ENCODE data around the gene BTBD1.

BTBD1 gene

GRCh38 chr15:83016906-83017305 lies 50.1 kb downstream of the BTBD1 start:
- Histone ChIP-seq H3K9me3 (ENCODE audit: control extremely low read depth in 1 of 5, control insufficient read depth in 4 of 5, insufficient read depth in 2 of 5, low read depth in 1 of 5, low read length in 4 of 5) (no peaks in the 10 kb centered on the region), H3K36me3 (ENCODE audit: control insufficient read depth in 4 of 4, insufficient read depth in 4 of 4, low read length in 3 of 4) (peaks cover 6 to 42% (median 23%) of the 10 kb centered on the region in 4 experiments), H3K4me3 (ENCODE audit: control insufficient read depth in 1 of 7, extremely low read depth in 1 of 7, insufficient read depth in 4 of 7, low read depth in 2 of 7, low read length in 6 of 7) (no peak overlapping the region), H3K27me3 (replicated peaks in 2 of 5; ENCODE audit: control insufficient read depth in 4 of 5, insufficient read depth in 5 of 5, low read length in 4 of 5) (no peaks in the 10 kb centered on the region), H3K4me1 (ENCODE audit: control extremely low read depth in 1 of 4, control insufficient read depth in 4 of 4, insufficient read depth in 4 of 4, low read length in 3 of 4) (peaks cover 11 to 26% (median 13%) of the 10 kb centered on the region in 4 experiments), H3K27ac (ENCODE audit: insufficient read depth in 1 of 2, low read depth in 1 of 2, low read length in 2 of 2, poor library complexity in 1 of 2, severe bottlenecking in 2 of 2) (no peak overlapping the region)
- ChIA-PET POLR2A (interaction anchor here (1.0 kb wide), 1 partner anchor 38 kb away, joined by 3 read pairs; no protein-coding TSS in a partner anchor), CTCF (interaction anchor here (0.6 to 1.1 kb wide), 2 partner anchors 16 to 50 kb away, joined by 3 read pairs; partner anchors contain the start of gene BTBD1)
- DNase-seq, result no peak
- 100% methylated on average over 2 of the region's 5 CpGs for WGBS (ENCODE audit: insufficient coverage)

GRCh38 chr15:83015361-83015760 lies 51.7 kb downstream of the BTBD1 start:
- H3K36me3 ChIP-seq (ENCODE audit: control insufficient read depth in 4 of 4, insufficient read depth in 4 of 4, low read length in 3 of 4), result peaks cover 4 to 29% (median 18%) of the 10 kb centered on the region in 4 experiments
- CTCF ChIA-PET, result interaction anchor here (1.1 to 1.4 kb wide), 2 partner anchors 47 to 53 kb away, joined by 3 to 4 read pairs; no protein-coding TSS in a partner anchor
- POLR2A ChIA-PET, result no interaction called here
- no peak overlapping the region for H3K27ac ChIP-seq (ENCODE audit: insufficient read depth in 1 of 2, low read depth in 1 of 2, low read length in 2 of 2, poor library complexity in 1 of 2, severe bottlenecking in 2 of 2)
- H3K27me3 ChIP-seq (replicated peaks in 2 of 5; ENCODE audit: control insufficient read depth in 4 of 5, insufficient read depth in 5 of 5, low read length in 4 of 5), result no peaks in the 10 kb centered on the region
- H3K4me1 ChIP-seq (ENCODE audit: control extremely low read depth in 1 of 4, control insufficient read depth in 4 of 4, insufficient read depth in 4 of 4, low read length in 3 of 4), result peaks cover 16 to 33% (median 21%) of the 10 kb centered on the region in 4 experiments
- DNase-seq, result no peak
- no peaks in the 10 kb centered on the region for H3K9me3 ChIP-seq (ENCODE audit: control extremely low read depth in 1 of 5, control insufficient read depth in 4 of 5, insufficient read depth in 2 of 5, low read depth in 1 of 5, low read length in 4 of 5)
- no peak overlapping the region for H3K4me3 ChIP-seq (ENCODE audit: control insufficient read depth in 1 of 7, extremely low read depth in 1 of 7, insufficient read depth in 4 of 7, low read depth in 2 of 7, low read length in 6 of 7)
- WGBS (ENCODE audit: insufficient coverage), result 93% methylated on average over 4 of the region's 4 CpGs

GRCh38 chr15:83014205-83014653 lies 52.8 kb downstream of the BTBD1 start:
- peaks cover 4 to 30% (median 17%) of the 10 kb centered on the region in 4 experiments for H3K36me3 ChIP-seq (ENCODE audit: control insufficient read depth in 4 of 4, insufficient read depth in 4 of 4, low read length in 3 of 4)
- CTCF ChIA-PET, result interaction anchor here (0.9 to 1.4 kb wide), 3 partner anchors 46 to 95 kb away, joined by 3 to 4 read pairs (median 3); no protein-coding TSS in a partner anchor
- no peaks in the 10 kb centered on the region for H3K9me3 ChIP-seq (ENCODE audit: control extremely low read depth in 1 of 5, control insufficient read depth in 4 of 5, insufficient read depth in 2 of 5, low read depth in 1 of 5, low read length in 4 of 5)
- H3K27me3 ChIP-seq (replicated peaks in 2 of 5; ENCODE audit: control insufficient read depth in 4 of 5, insufficient read depth in 5 of 5, low read length in 4 of 5), result no peaks in the 10 kb centered on the region
- no peak overlapping the region for H3K27ac ChIP-seq (ENCODE audit: insufficient read depth in 1 of 2, low read depth in 1 of 2, low read length in 2 of 2, poor library complexity in 1 of 2, severe bottlenecking in 2 of 2)
- peaks cover 18 to 39% (median 24%) of the 10 kb centered on the region in 4 experiments for H3K4me1 ChIP-seq (ENCODE audit: control extremely low read depth in 1 of 4, control insufficient read depth in 4 of 4, insufficient read depth in 4 of 4, low read length in 3 of 4)
- no peak overlapping the region for H3K4me3 ChIP-seq (ENCODE audit: control insufficient read depth in 1 of 7, extremely low read depth in 1 of 7, insufficient read depth in 4 of 7, low read depth in 2 of 7, low read length in 6 of 7)
- no peak for DNase-seq
- WGBS (ENCODE audit: insufficient coverage), result 100% methylated on average over 3 of the region's 5 CpGs
- POLR2A ChIA-PET, result interaction anchor here (0.6 kb wide), 1 partner anchor 204 kb away, joined by 3 read pairs; no protein-coding TSS in a partner anchor

DNA sequence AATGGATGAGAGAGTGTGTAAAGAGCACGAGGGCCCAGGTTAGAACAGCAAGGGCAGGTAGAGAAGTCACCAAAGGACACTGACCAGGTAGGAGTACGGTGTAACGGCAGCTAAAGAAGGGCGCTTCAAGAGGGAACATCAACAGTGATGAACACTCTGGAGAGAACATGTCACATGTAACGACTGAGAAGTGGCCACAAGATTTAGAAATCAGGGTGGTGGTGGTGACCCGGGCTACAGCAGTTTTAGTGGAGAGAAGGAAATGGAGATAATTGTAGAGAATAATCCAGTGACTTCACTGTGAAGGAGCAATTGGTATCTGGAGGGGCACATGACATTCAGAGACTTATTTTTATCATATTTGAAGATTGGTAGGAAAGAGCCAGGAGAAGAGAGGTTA lies 54.4 kb downstream of the BTBD1 start:
- peak overlapping the region in 5 of 7 experiments; percentile 3 to 94 (median 90) for H3K4me3 ChIP-seq (ENCODE audit: control insufficient read depth in 1 of 7, extremely low read depth in 1 of 7, insufficient read depth in 4 of 7, low read depth in 2 of 7, low read length in 6 of 7)
- ChIA-PET POLR2A (interaction anchor here (0.6 kb wide), 1 partner anchor 138 kb away, joined by 3 read pairs; no protein-coding TSS in a partner anchor), CTCF (interaction anchor here (0.9 to 4.7 kb wide), 3 partner anchors 9 to 44 kb away, joined by 3 to 37 read pairs (median 4); no protein-coding TSS in a partner anchor)
- DNase-seq, result no peak
- H3K36me3 ChIP-seq (ENCODE audit: control insufficient read depth in 4 of 4, insufficient read depth in 4 of 4, low read length in 3 of 4), result peaks cover 7 to 30% (median 18%) of the 10 kb centered on the region in 4 experiments
- 96% methylated on average over 6 of the region's 6 CpGs for WGBS (ENCODE audit: insufficient coverage)
- H3K4me1 ChIP-seq (ENCODE audit: control extremely low read depth in 1 of 4, control insufficient read depth in 4 of 4, insufficient read depth in 4 of 4, low read length in 3 of 4), result peaks cover 18 to 37% (median 24%) of the 10 kb centered on the region in 4 experiments
- H3K27ac ChIP-seq (ENCODE audit: insufficient read depth in 1 of 2, low read depth in 1 of 2, low read length in 2 of 2, poor library complexity in 1 of 2, severe bottlenecking in 2 of 2), result no peak overlapping the region
- no peaks in the 10 kb centered on the region for H3K9me3 ChIP-seq (ENCODE audit: control extremely low read depth in 1 of 5, control insufficient read depth in 4 of 5, insufficient read depth in 2 of 5, low read depth in 1 of 5, low read length in 4 of 5)
- H3K27me3 ChIP-seq (replicated peaks in 2 of 5; ENCODE audit: control insufficient read depth in 4 of 5, insufficient read depth in 5 of 5, low read length in 4 of 5), result no peaks in the 10 kb centered on the region

- CTCF ChIA-PET, result interaction anchor here (0.6 to 4.7 kb wide), 9 partner anchors 9 to 194 kb away, joined by 3 to 37 read pairs (median 3); no protein-coding TSS in a partner anchor
- Histone ChIP-seq H3K27ac (ENCODE audit: insufficient read depth in 1 of 2, low read depth in 1 of 2, low read length in 2 of 2, poor library complexity in 1 of 2, severe bottlenecking in 2 of 2) (peak overlapping the region; percentile 59 to 77), H3K36me3 (ENCODE audit: control insufficient read depth in 4 of 4, insufficient read depth in 4 of 4, low read length in 3 of 4) (peaks cover 10 to 27% (median 20%) of the 10 kb centered on the region in 4 experiments), H3K9me3 (ENCODE audit: control extremely low read depth in 1 of 5, control insufficient read depth in 4 of 5, insufficient read depth in 2 of 5, low read depth in 1 of 5, low read length in 4 of 5) (no peaks in the 10 kb centered on the region), H3K4me3 (ENCODE audit: control insufficient read depth in 1 of 7, extremely low read depth in 1 of 7, insufficient read depth in 4 of 7, low read depth in 2 of 7, low read length in 6 of 7) (peak overlapping the region in 6 of 7 experiments; percentile 77 to 94 (median 90)), H3K4me1 (ENCODE audit: control extremely low read depth in 1 of 4, control insufficient read depth in 4 of 4, insufficient read depth in 4 of 4, low read length in 3 of 4) (peaks cover 18 to 37% (median 24%) of the 10 kb centered on the region in 4 experiments), H3K27me3 (replicated peaks in 2 of 5; ENCODE audit: control insufficient read depth in 4 of 5, insufficient read depth in 5 of 5, low read length in 4 of 5) (no peaks in the 10 kb centered on the region)
- POLR2A ChIA-PET, result interaction anchor here (0.6 to 1.3 kb wide), 2 partner anchors 137 to 196 kb away, joined by 3 to 6 read pairs; partner anchors contain the start of gene HDGFL3
- no peak for DNase-seq
- WGBS (ENCODE audit: insufficient coverage), result 39% methylated on average over 9 of the region's 9 CpGs
These were observed 55.0 kb downstream of the BTBD1 start for GRCh38 chr15:83012076-83012426.

DNA sequence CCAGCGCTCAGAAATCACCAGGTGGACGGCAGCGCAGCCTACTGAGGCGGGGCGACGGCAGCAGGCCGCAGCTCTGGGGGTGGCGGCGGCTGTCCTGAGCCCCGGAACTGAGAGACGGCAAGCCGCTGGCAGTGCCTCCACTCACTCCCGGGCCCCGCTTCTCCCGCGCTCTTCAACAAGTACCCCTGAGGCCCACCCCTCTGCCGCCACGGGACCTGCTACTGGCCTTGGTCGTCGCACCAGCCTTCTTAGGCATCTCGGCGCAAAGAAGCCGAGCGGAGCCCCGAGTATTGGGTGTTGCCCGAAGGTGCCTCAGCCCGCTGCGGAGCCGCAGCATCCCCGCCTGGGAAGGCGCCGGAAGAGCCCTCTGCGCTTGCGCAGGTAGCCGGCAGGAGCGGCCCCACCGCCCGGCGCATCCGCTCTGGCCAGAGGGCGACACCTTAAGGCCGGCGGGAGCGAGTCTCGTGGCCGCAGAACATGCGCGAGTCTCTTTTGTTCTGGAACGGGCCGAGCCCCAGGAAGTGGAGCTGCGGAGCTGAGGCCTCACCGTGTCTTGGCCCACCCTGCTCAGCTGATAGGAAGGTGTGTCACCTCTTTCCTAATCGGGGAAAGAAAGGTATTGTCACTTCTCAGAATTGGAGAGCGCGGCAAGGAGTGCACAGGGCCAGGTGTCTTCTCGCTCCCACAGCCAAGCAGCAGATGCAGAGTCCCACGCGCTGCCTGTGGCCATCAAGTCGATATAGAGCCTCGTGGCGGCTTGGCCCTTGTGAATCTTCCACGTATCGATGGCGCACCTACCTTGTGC lies 55.6 kb downstream of the BTBD1 start, which contains the start of gene C15orf40:
Gene C15orf40 (minus strand): TSS at position 369 of the 805 bp plus-strand sequence. CDS start 32 bp downstream, at position 337.
- ChIA-PET CTCF (interaction anchor here (0.6 to 4.7 kb wide), 15 partner anchors 9 to 369 kb away, joined by 3 to 37 read pairs (median 3); partner anchors contain the start of gene HDGFL3), POLR2A (interaction anchor here (1.3 kb wide), 1 partner anchor 197 kb away, joined by 6 read pairs; the partner anchor contains the start of gene HDGFL3)
- under 1% methylated on average over 58 of the region's 64 CpGs for WGBS (ENCODE audit: insufficient coverage)
- Histone ChIP-seq H3K4me3 (ENCODE audit: control insufficient read depth in 1 of 7, extremely low read depth in 1 of 7, insufficient read depth in 4 of 7, low read depth in 2 of 7, low read length in 6 of 7) (peak within 1 kb of the TSS; percentile 69 to 94 (median 90)), H3K4me1 (ENCODE audit: control extremely low read depth in 1 of 4, control insufficient read depth in 4 of 4, insufficient read depth in 4 of 4, low read length in 3 of 4) (peaks cover 18 to 37% (median 24%) of the 10 kb centered on the region in 4 experiments), H3K27me3 (replicated peaks in 2 of 5; ENCODE audit: control insufficient read depth in 4 of 5, insufficient read depth in 5 of 5, low read length in 4 of 5) (no peaks in the 10 kb centered on the region), H3K36me3 (ENCODE audit: control insufficient read depth in 4 of 4, insufficient read depth in 4 of 4, low read length in 3 of 4) (peaks cover 12 to 30% (median 23%) of the 10 kb centered on the region in 4 experiments), H3K9me3 (ENCODE audit: control extremely low read depth in 1 of 5, control insufficient read depth in 4 of 5, insufficient read depth in 2 of 5, low read depth in 1 of 5, low read length in 4 of 5) (no peaks in the 10 kb centered on the region), H3K27ac (ENCODE audit: insufficient read depth in 1 of 2, low read depth in 1 of 2, low read length in 2 of 2, poor library complexity in 1 of 2, severe bottlenecking in 2 of 2) (peak within 1 kb of the TSS; percentile 61 to 77)
- DNase-seq, result peak; percentile 81 to 87 (median 83)
